ENCODE measurements around the gene RAMP1. TPM values are rescaled to one million over a fixed set of nuclear protein-coding genes. Genes with fewer than 3 reads are reported as not detected.

RAMP1 gene
- total RNA-seq, 2 donors from 2014 or later: 2.7 to 27.2 TPM

GRCh38 chr2:237820421-237820820 is 39.0 kb upstream of the RAMP1 start:
- Histone ChIP-seq H3K36me3 (no peaks in the 10 kb centered on the region), H3K4me3 (no peak overlapping the region), H3K9me3 (no peaks in the 10 kb centered on the region), H3K4me1 (no peaks in the 10 kb centered on the region), H3K27me3 (no peaks in the 10 kb centered on the region), H3K9ac (ENCODE audit: low read depth in 2 of 2, low read length in 2 of 2) (no peak overlapping the region), H3K27ac (no peak overlapping the region)
- no peak for TF ChIP-seq CTCF (IDR thresholded peaks at IDR 0.05)
- DNase-seq: no peak
- intact Hi-C loops (cut with DNase I): no loop called here

GRCh38 chr2:237823544-237823943 is 35.9 kb upstream of the RAMP1 start:
- H3K9me3 ChIP-seq: no peaks in the 10 kb centered on the region
- no peak for DNase-seq
- H3K36me3 ChIP-seq: no peaks in the 10 kb centered on the region
- no peak overlapping the region for H3K9ac ChIP-seq (ENCODE audit: low read depth in 2 of 2, low read length in 2 of 2)
- TF ChIP-seq CTCF (IDR thresholded peaks at IDR 0.05): no peak
- no peak overlapping the region for H3K27ac ChIP-seq
- H3K4me1 ChIP-seq: no peaks in the 10 kb centered on the region
- H3K4me3 ChIP-seq: no peak overlapping the region
- no peaks in the 10 kb centered on the region for H3K27me3 ChIP-seq
- intact Hi-C loops (cut with DNase I): no loop called here

GRCh38 chr2:237824085-237824484 is 35.3 kb upstream of the RAMP1 start:
- no peak for TF ChIP-seq CTCF (IDR thresholded peaks at IDR 0.05)
- H3K9ac ChIP-seq (ENCODE audit: low read depth in 2 of 2, low read length in 2 of 2): no peak overlapping the region
- no peak overlapping the region for H3K4me3 ChIP-seq
- no peaks in the 10 kb centered on the region for H3K27me3 ChIP-seq
- intact Hi-C loops (cut with DNase I): no loop called here
- no peak for DNase-seq
- no peaks in the 10 kb centered on the region for H3K4me1 ChIP-seq
- no peaks in the 10 kb centered on the region for H3K36me3 ChIP-seq
- no peak overlapping the region for H3K27ac ChIP-seq
- H3K9me3 ChIP-seq: no peaks in the 10 kb centered on the region

DNA sequence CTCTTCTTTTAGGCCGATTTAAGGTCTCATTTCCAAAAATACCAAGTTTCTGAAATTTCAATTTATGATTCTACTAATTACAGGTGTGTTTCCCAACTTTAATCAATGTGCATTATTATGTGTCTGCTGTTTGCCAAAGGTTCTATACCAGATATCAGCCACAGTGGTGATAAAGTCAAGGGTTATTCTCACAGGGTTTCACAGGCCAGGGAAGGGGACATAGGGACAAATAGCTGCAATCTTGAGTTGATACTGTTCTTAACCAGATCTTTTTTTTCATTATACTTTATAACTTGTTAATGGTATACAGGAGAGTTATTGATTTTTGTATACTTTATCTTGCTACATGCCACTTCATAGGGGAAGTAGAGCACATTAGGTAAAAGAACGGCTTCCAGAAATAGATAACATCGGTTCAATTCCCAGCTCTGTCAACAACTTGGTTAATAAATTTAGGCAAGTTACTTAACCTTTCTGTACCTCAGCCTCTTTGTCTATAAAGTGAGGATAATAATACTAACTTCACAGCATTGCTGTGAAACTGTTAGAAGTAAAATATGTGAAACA is 31.9 kb upstream of the RAMP1 start:
- intact Hi-C loops (cut with DNase I): no loop called here
- Histone ChIP-seq H3K4me3 (no peak overlapping the region), H3K27ac (no peak overlapping the region), H3K4me1 (no peaks in the 10 kb centered on the region), H3K27me3 (no peaks in the 10 kb centered on the region), H3K36me3 (no peaks in the 10 kb centered on the region), H3K9ac (ENCODE audit: low read depth in 2 of 2, low read length in 2 of 2) (no peak overlapping the region), H3K9me3 (no peaks in the 10 kb centered on the region)
- DNase-seq: no peak
- TF ChIP-seq CTCF (IDR thresholded peaks at IDR 0.05): no peak

- intact Hi-C loops (cut with DNase I): no loop called here
- H3K9ac ChIP-seq (ENCODE audit: low read depth in 2 of 2, low read length in 2 of 2): no peak overlapping the region
- no peaks in the 10 kb centered on the region for H3K27me3 ChIP-seq
- no peak overlapping the region for H3K4me3 ChIP-seq
- no peak for TF ChIP-seq CTCF (IDR thresholded peaks at IDR 0.05)
- no peaks in the 10 kb centered on the region for H3K4me1 ChIP-seq
- no peaks in the 10 kb centered on the region for H3K36me3 ChIP-seq
- H3K27ac ChIP-seq: no peak overlapping the region
- H3K9me3 ChIP-seq: no peaks in the 10 kb centered on the region
- DNase-seq: no peak
These were observed 28.9 kb upstream of the RAMP1 start for GRCh38 chr2:237830522-237830921.
